GM12864 (cell line): ENCODE measurements around the gene VCL.

Source experiments
- DNase-seq: peaks from one replicate; pipeline ENCODE4 v3.0.0-alpha.2; 2011; ENCODE audit warnings: low read depth
- H3K4me3 ChIP-seq: 2 replicates; pipeline ENCODE4 v1.5.1; 2011; ENCODE audit warnings: mild to moderate bottlenecking, low read depth, low read length, control low read depth
- TF ChIP-seq, protein P1 (sequence below): IDR thresholded peaks from 2 replicates; pipeline ENCODE4 v1.5.1; 2011; ENCODE audit warnings: low read depth, mild to moderate bottlenecking, moderate library complexity, low read length, control low read depth, inconsistent platforms; ENCODE audit errors: missing control alignments

The VCL gene

GRCh38 chr10:74076961-74077360 is 79.0 kb downstream of the VCL start:
- DNase-seq: no peak
- no peak overlapping the region for H3K4me3 ChIP-seq
- TF ChIP-seq, protein P1, sequence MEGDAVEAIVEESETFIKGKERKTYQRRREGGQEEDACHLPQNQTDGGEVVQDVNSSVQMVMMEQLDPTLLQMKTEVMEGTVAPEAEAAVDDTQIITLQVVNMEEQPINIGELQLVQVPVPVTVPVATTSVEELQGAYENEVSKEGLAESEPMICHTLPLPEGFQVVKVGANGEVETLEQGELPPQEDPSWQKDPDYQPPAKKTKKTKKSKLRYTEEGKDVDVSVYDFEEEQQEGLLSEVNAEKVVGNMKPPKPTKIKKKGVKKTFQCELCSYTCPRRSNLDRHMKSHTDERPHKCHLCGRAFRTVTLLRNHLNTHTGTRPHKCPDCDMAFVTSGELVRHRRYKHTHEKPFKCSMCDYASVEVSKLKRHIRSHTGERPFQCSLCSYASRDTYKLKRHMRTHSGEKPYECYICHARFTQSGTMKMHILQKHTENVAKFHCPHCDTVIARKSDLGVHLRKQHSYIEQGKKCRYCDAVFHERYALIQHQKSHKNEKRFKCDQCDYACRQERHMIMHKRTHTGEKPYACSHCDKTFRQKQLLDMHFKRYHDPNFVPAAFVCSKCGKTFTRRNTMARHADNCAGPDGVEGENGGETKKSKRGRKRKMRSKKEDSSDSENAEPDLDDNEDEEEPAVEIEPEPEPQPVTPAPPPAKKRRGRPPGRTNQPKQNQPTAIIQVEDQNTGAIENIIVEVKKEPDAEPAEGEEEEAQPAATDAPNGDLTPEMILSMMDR: no peak

- no peak overlapping the region for H3K4me3 ChIP-seq
- no peak for DNase-seq
- TF ChIP-seq, protein P1: no peak
Measured at GRCh38 chr10:74077416-74077815, 79.5 kb downstream of the VCL start.

DNA sequence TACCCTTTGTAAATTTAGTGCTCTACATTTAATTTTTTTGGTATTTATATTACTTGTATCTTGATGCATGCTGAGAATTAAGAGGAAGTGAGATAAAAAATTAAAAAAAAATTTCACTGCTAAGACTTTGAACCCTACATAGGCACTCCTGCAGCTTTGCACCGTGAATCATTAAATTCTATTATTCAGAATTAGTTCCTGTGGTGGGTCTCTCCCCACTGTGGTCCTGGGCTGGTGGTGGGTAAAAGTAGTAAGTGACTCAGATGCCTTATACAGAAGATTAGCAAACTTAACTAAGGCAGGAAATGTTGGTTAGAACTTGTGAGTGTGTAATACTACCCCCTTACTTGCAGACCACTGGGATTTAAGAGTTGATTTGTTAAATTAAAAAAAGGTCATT is 80.1 kb downstream of the VCL start:
- no peak for DNase-seq
- TF ChIP-seq, protein P1: no peak
- H3K4me3 ChIP-seq: no peak overlapping the region

- DNase-seq: no peak
- H3K4me3 ChIP-seq: no peak overlapping the region
- TF ChIP-seq, protein P1: no peak
Measured at GRCh38 chr10:74079028-74079935, 81.4 kb downstream of the VCL start.

DNA sequence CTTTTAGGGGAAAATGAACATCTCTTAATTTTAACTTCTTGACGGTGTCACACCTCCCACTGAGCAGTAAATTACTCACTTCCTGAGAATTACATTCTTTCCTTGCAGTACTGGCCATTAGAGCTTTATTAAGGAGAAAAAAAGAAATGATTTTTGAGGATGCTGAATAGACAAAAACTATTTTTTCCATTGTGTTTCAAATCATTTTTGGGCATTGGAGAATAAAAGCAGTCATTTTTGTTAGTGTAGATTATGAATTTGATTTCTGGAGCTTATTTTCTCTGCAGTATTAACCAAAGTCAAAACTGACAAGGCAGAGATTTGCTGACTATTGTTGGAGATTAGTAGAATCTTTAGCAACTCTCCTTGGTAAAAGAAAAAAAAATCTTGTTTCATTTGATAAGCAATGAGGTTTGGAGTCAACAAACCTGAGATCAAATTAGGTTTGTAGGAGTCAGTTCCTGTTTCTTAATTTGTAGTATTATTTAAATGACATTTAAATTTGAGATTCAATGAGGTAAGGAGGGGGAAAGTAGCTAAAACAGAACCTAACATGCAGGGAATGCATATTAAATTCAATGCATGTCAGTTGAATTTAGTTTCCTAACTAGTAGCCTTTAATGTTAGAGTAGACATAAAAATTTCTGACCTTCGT is 82.1 kb downstream of the VCL start:
- H3K4me3 ChIP-seq: no peak overlapping the region
- TF ChIP-seq, protein P1: no peak
- DNase-seq: no peak

DNA sequence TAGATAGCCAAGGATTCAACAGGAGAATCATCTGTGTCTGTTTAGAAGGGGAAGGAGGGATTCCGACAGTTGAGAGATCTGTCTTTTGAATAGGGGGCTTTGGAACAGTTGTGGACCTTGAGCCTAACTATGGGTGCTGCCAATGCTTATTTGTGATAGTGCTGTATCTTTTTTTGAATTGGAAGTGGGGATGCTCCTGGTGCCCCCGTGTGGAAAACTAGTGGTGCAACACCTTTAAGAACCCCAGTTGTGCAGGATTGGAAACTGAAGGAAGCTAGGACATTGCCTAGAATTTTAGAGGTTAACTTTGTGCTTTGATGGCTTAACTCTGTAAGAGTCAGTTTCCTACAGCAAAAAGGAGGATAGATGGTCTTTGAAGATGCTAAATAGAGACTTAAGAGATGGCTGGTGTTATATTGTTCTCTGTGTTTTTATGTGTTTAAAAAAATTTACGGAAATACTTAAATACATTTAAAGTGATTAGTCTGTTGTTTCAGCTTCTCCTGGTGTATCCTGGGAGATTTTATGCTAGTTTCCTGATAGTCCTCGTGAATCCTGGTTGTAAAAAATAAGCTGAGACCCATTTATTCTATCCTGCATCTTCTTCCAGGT is 83.4 kb downstream of the VCL start:
- H3K4me3 ChIP-seq: no peak overlapping the region
- TF ChIP-seq, protein P1: peak; percentile 75
- no peak for DNase-seq
